ENCODE results near the gene RHNO1. TPM values are rescaled to one million over a fixed set of nuclear protein-coding genes. Genes with fewer than 3 reads are reported as not detected.

RHNO1 gene
- total and polyA plus RNA-seq, 2 donors (not counting 3 experiments of a cell fraction or from before 2014, with no cell fraction given): 33.8 to 35.2 TPM

GRCh38 chr12:2876431-2877046 is 484 bp upstream of the RHNO1 start:
- TF ChIP-seq MYC (IDR thresholded peaks at IDR 0.05; ENCODE audit: low read depth, low read length) (no peak), MAX (IDR thresholded peaks at IDR 0.05; ENCODE audit: insufficient read depth, insufficient read length) (no peak), POLR2A (IDR thresholded peaks at IDR 0.05; ENCODE audit: low read depth, low read length) (no peak), GATA2 (IDR thresholded peaks at IDR 0.05; ENCODE audit: insufficient read depth, insufficient read length, low read depth, low read length) (no peak), CTCF (IDR thresholded peaks at IDR 0.05; ENCODE audit: extremely low read depth in 1 of 2, insufficient read depth in 1 of 2, low read depth in 1 of 2, low read length in 2 of 2) (no peak), POLR2AphosphoS5 (IDR thresholded peaks at IDR 0.05; ENCODE audit: insufficient read depth, low read depth, low read length) (no peak), EZH2 (IDR thresholded peaks at IDR 0.05; ENCODE audit: borderline replicate concordance, low read depth, low read length, severe bottlenecking) (no peak), FOS (IDR thresholded peaks at IDR 0.05; ENCODE audit: borderline replicate concordance, insufficient read depth, low read length) (no peak), JUN (IDR thresholded peaks at IDR 0.05; ENCODE audit: borderline replicate concordance, insufficient read depth, insufficient read length, low read depth) (no peak)
- Histone ChIP-seq H3K27me3 (ENCODE audit: control insufficient read depth in 2 of 2, insufficient read depth in 2 of 2, low read length in 2 of 2) (no peaks in the 10 kb centered on the region), H3K4me3 (replicated peaks in 1 of 3; ENCODE audit: insufficient read depth in 1 of 3, low read depth in 1 of 3, low read length in 3 of 3) (peak overlapping the region; percentile 56 to 99 (median 67)), H4K20me1 (replicated peaks; ENCODE audit: control insufficient read depth, extremely low read depth, insufficient read depth, low read length) (no peaks in the 10 kb centered on the region), H3K79me2 (ENCODE audit: control insufficient read depth, insufficient read depth, low read length) (peaks cover 78% of the 10 kb centered on the region), H3K36me3 (ENCODE audit: control insufficient read depth in 2 of 2, extremely low read depth in 1 of 2, insufficient read depth in 2 of 2, low read length in 2 of 2) (peaks cover 0 to 5% of the 10 kb centered on the region in 2 experiments), H3K4me2 (ENCODE audit: insufficient read depth, low read length) (peak overlapping the region; percentile 77), H3K9me3 (replicated peaks; ENCODE audit: control insufficient read depth, insufficient read depth, low read length) (no peaks in the 10 kb centered on the region), H3K9me1 (replicated peaks; ENCODE audit: control insufficient read depth, extremely low read depth, insufficient read depth, low read length) (no peaks in the 10 kb centered on the region), H3K27ac (ENCODE audit: insufficient read depth, low read depth, low read length) (peak overlapping the region; percentile 27), H3K4me1 (ENCODE audit: control insufficient read depth, extremely low read depth, insufficient read depth, low read length) (peaks cover 17% of the 10 kb centered on the region), H3K9ac (replicated peaks; ENCODE audit: extremely low read depth, insufficient read depth, low read length) (peak overlapping the region; percentile 75), H2AFZ (ENCODE audit: low read depth, low read length) (peak overlapping the region; percentile 77)
- DNase-seq (ENCODE audit: low read depth, low spot score) (no peak), FAIRE-seq (peak; percentile 77)
- dilution Hi-C loops (cut with MboI; ENCODE audit: extremely low pct_ligation_motif_present, low sequenced_read_pairs): no loop called here
- POLR2A ChIA-PET: interaction anchor here (0.6 to 0.8 kb wide), 2 partner anchors 14 to 28 kb away, joined by 3 to 5 read pairs; partner anchors contain the start of gene TULP3
- BruUV-seq (replicated peaks): TSS peak; percentile 44
- intact Hi-C loops (cut with micrococcal nuclease): loop anchor here (1.0 to 2.0 kb wide), 3 partner anchors 14 to 158 kb away; partner anchors contain the start of gene TULP3
- CTCF ChIA-PET: interaction anchor here (0.9 to 2.9 kb wide), 13 partner anchors 9 to 165 kb away, joined by 3 to 21 read pairs (median 5); partner anchors contain the start of genes TEX52 and TULP3

Measured in endothelial cell of umbilical vein (primary cell).